Effector CD8-positive, alpha-beta T cell (primary cell): ENCODE data around the gene LDB1.
A peak's percentile ranks its signal among the peaks of the same experiment; 100 is the strongest.

Source experiments
- DNase-seq: peaks from one replicate; lab custom pipeline; 2025; lab: John Stamatoyannopoulos, UW
- total RNA-seq, 4 experiments: gene quantifications; one replicate each; lab custom pipeline; 2026; lab: John Stamatoyannopoulos, UW

The LDB1 gene, protein sequence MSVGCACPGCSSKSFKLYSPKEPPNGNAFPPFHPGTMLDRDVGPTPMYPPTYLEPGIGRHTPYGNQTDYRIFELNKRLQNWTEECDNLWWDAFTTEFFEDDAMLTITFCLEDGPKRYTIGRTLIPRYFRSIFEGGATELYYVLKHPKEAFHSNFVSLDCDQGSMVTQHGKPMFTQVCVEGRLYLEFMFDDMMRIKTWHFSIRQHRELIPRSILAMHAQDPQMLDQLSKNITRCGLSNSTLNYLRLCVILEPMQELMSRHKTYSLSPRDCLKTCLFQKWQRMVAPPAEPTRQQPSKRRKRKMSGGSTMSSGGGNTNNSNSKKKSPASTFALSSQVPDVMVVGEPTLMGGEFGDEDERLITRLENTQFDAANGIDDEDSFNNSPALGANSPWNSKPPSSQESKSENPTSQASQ
- 137 to 243 (median 205) reads per million in 4 experiments for total RNA-seq

DNA sequence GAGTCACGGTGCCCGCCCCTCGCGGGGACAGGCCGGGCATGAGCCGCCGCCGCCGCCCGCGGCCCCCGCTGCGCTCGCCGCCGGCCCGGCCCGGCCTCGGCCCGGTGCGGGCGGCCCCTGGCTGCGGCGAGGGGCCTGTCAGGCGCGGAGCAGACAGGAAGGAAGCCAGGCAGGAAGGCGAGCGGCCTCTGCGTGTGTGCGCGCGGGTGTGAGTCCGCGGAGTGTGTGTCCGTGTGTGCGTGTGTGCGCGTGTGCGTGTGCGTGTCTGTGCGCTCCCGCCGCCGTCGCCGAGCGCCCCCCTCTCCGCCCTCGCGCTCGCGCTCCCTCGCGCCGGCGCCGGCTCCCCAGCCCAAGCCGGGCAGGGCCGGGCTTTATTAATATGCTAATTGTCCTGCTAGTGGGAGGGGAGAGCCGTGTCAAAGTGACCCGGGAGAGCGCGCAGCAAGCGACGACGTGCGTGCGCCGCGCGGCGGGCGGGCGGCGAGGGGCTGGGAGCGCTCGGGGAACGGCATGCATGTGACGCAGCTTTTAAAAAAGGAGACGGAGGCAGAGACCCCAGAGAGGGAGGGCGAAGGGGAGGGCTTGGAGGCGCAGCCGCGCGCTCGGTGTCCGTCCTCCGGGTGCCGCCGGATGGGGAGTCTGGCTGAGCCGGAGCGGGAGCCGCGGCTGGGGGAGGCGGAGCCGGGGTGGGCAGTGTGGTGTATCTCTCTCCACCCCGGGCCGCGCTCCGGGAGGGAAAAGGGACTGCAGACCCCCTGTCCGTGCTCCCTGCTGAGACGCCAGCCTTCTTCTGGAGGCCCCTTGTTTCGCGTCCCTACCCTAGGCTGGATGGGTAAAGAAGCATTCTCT, at the start of gene LDB1:
TSS of gene LDB1 (minus strand) at position 227 of the 849 bp plus-strand sequence. CDS start 258 bp downstream, outside the sequence.
- peak; percentile 33 for DNase-seq

DNA sequence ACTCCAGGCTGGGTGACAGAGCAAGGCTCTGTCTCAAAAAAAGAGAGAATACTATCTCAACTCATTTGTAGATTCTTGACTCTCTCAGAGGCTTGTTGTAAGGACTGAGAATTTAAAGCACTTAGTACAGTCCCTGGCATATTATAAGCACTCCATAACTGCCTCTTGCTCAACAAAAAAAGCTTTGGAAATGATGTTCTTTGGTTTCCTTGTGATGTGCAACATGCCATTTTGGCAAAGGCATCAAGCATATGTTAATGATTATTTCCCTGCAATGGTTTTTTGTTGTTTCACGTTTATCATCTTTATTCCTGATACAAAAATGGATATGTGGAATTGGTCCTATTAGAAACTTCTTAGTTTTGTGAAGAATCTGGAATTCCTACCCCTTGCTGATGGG, 47.7 kb upstream of the LDB1 start:
- no peak for DNase-seq

DNA sequence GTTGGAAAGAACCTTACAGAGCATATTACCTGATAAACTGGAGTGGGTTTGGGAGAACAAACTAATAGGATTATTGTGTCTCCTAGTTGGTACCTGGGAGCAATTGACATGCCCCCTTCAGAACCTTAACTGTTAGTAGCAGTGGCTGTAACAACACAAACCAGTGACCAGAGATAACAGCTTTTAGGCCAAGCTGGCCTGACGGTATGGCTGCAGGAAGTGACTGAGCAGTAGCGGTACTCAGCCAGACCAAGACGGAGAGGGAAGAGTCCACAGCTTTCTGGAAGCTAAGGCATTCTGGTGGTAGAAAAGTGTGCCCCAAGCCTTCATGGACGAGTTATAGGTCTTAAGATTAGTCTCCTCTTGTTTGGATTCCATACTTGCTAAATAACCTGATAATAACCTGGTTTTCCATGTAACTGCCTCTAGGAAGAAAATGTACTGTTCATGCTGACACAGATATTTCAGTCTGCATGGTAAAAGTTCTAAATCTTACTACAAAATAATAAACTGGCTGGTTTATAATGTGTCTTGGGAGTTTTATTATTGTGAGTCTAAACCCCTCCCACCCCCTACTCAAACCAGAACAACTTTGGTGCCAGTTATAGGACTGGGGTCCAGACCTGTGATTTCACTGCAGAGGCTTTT, 43.3 kb upstream of the LDB1 start:
- no peak for DNase-seq

DNA sequence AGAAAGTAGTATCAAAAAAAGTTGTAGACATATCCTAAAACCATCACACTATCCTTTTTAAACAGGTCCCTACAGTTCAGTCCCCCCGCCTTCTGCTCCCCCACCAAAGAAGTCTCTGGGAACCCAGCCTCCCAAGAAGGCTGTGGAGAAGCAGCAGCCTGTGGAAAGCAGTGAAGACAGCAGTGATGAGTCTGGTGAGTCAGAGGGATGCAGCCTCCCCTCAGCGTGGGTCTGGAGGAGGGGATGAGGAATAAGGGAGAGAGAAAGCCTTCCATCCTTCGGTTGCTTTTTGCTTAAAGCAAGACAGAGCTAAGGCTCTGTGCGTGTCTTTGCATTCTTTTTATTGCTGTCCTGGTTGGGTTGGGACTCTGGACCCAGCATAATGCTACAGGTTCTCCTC, 39.7 kb upstream of the LDB1 start:
- DNase-seq: no peak

DNA sequence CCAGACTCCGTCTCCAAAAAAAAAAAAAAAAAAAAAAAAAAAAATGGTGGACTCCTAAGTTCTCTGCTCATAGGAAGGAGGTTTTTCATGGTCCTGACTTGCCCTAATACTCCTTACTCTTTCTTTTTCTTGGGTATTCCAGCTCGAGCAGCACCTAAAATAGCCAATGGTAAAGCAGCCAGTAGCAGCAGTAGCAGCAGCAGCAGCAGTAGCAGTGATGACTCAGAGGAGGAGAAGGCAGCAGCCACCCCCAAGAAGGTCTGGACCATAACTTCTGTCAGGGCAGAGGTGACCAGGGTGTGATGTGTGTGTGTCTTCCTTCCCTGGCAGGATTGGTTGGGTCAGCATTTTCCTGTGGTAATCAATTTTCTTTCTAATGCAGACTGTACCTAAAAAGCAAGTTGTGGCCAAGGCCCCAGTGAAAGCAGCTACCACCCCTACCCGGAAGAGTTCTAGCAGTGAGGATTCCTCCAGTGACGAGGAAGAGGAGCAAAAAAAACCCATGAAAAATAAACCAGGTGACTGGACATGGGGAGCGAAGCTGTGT, 39.0 kb upstream of the LDB1 start:
- no peak for DNase-seq

DNA sequence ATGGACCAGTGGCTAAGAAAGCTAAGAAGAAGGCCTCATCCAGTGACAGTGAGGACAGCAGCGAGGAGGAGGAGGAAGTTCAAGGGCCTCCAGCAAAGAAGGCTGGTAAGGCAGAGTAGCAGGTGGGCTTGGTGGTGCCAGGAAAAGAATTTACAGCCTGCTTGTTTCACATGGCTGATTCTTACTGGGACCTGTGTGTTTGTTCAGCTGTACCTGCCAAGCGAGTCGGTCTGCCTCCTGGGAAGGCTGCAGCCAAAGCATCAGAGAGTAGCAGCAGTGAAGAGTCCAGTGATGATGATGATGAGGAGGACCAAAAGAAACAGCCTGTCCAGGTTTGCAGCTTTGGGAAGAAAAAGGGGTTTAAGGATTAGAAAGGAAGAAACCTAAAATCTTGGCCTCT, 37.1 kb upstream of the LDB1 start:
- DNase-seq: no peak

DNA sequence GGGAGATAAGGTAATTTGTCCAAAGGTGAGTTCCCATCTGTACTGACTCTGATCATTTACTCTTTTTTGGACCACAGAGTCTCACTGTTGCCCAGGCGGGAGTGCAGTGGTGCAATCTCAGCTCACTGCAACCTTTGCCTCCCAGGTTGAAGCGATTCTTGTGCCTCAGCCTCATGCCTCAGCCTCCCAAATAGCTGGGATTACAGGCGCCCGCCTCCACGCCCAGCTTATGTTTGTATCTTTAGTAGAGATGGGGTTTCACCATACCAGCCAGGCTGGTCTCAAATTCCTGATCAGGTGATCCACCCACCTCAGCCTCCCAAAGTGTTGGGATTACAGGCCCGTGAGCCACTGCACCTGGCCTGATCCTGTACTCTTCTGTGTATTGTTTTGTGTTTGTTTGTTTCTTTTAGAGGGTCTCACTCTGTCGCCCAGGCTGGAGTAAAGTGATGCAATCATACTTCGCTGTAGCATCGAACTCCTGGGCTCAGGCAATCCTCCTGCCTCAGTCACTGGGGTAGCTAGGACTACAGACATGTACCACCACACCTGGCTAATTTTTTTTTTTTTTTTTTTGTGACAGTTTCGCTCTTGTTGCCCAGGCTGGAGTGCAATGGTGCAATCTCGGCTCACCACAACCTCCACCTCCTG, 34.4 kb upstream of the LDB1 start:
- no peak for DNase-seq

DNA sequence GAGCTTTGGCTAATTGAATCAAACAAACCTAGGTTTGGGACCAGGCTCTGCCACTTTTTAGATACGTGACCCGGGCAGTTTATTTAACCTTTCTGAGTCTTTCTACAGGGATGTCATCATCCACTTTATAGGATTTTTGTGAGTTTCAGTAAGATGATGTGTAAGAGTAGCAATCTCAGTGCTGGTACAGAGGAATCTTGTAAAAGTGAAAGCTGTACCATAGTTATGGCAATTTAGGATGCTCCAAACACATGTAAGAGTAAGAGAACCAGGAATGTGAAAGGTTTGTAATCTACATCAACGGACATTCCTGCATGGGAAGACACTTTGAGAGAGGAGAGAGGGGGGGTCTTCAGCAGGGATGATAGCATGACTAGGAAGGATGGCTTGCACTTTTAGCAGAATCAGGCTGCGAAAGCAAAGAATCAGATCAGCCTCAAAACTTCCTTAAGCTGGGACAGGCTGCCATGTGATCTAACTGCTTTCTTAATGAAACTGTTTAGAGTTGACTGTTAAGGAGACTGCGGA, 33.0 kb upstream of the LDB1 start:
- no peak for DNase-seq

DNA sequence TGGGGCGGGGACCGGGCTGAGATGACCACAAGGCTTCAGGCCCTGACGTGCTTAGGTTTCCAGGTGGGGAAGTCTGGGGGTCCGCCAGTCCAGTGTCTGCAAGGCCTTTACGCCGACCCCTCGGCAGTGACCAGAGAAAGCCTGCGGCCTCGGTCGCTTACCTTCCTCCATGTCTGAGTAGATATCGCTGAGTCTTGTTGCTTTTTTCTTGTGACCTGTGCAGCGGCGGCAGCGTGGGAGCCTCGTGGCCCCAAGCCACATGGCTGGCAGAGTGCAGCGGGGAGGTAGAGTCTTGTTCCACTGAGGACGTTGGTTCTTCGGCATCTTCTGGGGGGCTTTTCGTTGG, 32.4 kb upstream of the LDB1 start:
- DNase-seq: no peak

DNA sequence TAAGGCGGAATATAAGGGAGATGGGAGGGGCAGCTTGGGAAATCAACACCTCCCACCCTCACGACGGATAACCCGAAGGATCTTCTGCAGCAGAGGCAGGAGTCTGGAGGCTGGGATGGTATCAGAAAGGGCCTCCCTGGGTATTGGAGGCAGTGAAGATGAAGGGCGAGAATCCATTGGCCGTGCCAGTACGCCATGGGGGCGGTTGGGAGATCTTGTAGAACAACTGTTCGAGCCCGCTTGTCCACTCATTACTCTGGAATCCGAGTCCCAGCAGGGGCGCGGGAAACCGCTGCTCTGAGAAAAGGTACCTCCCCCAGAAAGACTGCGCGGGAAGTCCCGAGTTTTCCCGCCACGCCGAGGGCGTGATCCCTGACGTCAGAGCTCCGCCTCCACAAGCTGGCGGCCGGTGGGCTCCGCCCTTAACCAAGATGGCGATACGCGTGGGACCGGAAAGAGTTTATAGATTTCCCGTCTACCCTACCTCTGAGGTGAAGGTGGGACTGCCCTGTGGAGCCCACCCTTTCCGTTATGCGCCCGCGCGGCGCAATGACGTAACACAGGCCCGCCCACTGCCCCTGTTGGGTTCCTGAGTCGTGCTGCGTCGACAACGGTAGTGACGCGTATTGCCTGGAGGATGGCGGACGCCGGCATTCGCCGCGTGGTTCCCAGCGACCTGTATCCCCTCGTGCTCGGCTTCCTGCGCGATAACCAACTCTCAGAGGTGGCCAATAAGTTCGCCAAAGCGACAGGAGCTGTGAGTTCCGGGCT, 31.8 kb upstream of the LDB1 start, which contains the start of gene NOLC1:
TSS of gene NOLC1 (plus strand) at position 616 of the 771 bp plus-strand sequence. CDS start at position 638, 22 bp downstream.
- peak; percentile 99 for DNase-seq

DNA sequence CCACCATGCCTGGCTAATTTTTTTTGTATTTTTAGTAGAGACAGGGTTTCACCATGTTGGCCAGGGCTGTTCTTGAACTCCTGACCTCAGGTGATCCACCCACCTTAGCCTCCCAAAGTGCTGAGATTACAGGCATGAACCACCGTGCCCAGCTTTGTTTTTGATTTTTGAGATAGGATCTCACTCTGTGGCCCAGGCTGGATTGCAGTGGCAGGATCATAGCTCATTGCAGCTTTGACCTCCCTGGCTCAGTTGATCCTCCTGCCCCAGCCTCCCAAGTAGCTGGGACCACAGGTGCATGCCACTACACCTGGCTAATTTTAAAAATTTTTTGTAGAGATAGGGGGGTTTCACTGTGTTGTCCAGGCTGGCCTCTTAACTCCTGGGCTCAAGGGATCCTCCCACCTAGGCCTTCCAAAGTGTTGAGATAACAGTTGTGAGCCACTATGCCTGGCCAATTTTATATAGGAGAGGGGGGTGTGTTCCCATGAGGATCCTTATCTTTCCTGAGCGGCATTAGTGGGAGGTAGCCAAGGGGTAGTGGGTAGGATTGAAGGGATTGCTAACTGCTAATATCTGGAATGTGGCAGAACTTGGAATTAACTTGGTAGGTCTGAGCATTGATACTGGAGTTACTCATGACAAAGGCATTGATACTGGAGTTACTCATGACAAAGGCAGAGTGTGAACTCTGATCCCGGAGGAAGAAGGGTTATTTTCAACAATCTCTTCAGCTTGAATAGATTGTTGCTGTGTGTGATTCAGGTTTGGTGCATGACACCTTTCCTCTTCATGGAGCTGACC, 31.0 kb upstream of the LDB1 start:
- DNase-seq: no peak

DNA sequence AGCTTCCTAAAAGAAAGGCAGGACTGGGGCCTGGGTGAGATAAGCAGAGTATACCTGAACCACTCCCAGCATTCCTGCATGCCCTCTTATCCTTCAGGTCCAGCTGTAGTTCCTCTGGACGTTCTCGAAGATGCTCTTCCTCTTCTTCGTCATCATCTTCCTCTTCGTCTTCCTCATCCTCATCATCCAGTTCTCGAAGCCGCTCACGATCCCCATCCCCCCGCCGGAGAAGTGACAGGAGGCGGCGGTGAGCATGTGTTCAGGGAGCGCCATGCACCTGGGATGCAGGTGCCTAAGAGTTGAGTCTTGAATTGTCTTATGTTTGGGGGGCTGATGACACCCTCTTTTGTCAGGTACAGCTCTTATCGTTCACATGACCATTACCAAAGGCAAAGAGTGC, 28.1 kb upstream of the LDB1 start:
- DNase-seq: no peak

DNA sequence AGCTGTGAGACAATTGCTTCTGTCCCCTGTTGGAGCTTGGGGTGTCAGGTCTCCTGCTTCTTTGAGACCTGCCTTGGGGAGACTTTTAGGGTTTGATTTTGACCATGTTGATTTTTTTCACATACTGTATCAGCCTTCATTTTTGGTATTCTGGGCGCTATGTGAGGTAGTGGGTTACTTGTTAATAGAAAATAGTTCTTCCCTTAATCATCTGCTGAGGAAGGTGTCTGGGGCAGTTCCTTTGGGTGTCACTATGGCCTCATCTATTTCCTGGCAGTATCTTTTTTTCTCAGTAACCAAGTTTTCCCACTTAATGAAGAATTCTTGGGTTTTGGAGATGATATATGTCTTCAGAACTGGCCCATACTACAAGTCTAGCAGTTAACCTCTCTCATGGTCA, 27.4 kb upstream of the LDB1 start:
- no peak for DNase-seq

DNA sequence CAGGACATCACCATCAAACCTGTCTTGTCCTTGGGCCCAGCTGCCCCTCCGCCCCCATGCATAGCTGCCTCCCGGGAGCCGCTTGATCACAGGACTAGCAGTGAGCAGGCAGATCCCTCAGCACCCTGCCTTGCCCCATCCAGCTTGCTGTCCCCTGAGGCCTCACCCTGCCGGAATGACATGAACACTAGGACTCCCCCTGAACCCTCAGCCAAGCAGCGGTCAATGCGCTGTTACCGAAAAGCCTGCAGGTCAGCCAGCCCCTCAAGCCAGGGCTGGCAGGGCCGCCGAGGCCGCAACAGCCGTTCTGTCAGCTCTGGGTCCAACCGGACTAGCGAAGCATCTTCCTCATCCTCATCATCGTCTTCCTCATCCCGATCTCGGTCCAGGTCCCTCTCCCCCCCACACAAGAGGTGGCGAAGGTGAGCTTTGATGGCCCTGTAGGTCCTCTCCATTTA, 26.8 kb upstream of the LDB1 start:
- no peak for DNase-seq

DNA sequence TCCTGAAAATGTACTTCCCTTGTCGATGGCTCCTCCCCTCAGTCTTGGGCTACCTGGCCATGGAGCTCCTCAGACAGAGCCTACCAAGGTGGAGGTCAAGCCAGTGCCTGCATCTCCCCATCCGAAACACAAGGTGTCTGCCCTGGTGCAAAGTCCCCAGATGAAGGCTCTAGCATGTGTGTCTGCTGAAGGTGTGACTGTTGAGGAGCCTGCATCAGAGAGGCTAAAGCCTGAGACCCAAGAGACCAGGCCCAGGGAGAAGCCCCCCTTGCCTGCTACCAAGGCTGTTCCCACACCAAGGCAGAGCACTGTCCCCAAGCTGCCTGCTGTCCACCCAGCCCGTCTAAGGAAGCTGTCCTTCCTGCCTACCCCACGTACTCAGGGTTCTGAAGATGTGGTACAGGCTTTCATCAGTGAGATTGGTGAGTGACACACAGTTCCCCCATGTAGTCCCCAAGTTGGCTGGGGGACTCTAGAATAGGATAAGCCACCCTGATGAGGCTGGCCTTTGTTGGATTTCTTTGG, 21.5 kb upstream of the LDB1 start:
- DNase-seq: no peak

DNA sequence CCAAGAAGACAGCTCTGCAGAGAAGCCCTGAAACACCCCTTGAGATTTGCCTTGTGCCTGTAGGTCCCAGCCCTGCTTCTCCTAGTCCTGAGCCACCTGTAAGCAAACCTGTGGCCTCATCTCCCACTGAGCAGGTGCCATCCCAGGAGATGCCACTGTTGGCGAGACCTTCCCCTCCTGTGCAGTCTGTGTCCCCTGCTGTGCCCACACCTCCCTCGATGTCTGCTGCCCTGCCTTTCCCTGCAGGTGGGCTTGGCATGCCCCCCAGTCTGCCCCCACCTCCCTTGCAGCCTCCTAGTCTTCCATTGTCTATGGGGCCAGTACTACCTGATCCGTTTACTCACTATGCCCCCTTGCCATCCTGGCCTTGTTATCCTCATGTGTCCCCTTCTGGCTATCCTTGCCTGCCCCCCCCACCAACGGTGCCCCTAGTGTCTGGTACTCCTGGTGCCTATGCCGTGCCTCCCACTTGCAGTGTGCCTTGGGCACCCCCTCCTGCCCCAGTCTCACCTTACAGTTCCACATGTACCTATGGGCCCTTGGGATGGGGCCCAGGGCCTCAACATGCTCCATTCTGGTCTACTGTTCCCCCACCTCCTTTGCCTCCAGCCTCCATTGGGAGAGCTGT, 20.9 kb upstream of the LDB1 start:
- DNase-seq: no peak

DNA sequence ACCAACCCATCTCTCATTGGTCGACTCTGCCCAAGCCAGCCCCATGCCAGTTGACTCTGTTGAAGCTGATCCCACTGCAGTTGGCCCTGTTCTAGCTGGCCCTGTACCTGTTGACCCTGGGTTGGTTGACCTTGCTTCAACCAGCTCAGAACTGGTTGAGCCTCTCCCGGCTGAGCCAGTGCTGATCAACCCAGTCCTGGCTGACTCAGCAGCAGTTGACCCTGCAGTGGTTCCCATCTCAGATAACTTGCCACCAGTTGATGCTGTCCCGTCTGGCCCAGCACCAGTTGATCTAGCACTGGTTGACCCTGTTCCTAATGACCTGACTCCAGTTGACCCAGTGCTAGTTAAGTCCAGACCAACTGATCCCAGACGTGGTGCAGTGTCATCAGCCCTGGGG, 20.1 kb upstream of the LDB1 start:
- DNase-seq: no peak

DNA sequence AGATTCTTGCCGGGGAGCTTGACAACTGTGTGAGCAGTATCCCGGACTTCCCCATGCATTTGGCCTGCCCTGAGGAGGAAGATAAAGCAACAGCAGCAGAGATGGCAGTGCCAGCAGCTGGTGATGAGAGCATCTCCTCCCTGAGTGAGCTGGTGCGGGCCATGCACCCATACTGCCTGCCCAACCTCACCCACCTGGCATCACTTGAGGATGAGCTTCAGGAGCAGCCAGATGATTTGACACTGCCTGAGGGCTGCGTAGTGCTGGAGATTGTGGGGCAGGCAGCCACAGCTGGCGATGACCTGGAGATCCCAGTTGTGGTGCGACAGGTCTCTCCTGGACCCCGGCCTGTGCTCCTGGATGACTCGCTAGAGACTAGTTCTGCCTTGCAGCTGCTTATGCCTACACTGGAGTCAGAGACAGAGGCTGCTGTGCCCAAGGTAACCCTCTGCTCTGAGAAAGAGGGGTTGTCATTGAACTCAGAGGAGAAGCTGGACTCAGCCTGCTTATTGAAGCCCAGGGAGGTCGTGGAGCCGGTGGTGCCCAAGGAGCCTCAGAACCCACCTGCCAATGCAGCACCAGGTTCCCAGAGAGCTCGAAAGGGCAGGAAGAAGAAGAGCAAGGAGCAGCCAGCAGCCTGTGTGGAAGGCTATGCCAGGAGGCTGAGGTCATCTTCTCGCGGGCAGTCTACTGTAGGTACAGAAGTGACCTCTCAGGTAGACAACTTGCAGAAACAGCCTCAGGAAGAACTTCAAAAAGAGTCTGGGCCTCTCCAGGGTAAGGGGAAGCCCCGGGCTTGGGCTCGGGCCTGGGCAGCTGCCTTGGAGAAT, 19.3 kb upstream of the LDB1 start:
- DNase-seq: no peak
